Measurements from ENCODE around the gene PTX3.
A peak's percentile ranks its signal among the peaks of the same experiment; 100 is the strongest.

Gene PTX3

DNA sequence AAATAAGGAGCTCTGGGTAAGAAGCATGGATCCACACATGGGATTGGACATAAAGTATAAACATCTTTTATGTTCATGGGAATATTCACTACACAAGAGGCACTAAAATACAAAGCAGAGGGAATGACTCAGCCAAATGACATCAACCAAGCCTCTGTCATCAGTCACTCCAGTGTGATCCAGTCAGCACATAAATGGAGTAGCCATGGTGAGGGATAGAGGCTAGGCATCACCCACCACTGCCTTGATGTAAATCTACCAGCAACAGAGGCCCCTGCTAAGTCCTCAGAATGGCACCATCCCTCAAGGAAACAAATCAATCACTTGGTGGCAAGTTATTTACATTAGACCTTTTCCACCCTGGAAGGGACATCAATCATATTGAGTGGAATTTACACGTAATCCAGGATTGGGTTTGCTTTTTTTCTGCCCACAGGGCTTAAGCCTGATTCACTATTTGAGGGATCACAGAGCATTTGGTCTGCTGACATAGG lies 39.3 kb downstream of the PTX3 start:
- DNase-seq (ENCODE audit: low read depth), result peak; percentile 58

DNA sequence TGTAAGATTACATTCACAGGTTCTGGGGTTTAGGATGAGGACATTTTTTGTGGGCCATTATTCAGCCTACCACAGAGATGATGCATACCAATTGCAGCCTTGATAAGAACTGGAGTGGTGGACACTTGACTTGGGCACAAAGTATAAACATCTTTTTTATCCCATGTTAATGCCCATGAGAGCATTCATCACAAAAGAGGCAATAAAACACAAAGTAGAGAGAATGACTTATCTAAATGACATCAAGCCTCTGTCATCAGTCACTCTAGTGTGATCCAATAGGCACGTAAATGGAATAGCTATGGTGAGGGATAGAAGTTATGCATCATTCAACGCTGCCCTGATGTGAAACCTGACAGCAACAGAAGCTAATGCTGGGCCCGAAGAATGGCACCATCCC lies 40.8 kb downstream of the PTX3 start:
- DNase-seq (ENCODE audit: low read depth), result no peak

DNA sequence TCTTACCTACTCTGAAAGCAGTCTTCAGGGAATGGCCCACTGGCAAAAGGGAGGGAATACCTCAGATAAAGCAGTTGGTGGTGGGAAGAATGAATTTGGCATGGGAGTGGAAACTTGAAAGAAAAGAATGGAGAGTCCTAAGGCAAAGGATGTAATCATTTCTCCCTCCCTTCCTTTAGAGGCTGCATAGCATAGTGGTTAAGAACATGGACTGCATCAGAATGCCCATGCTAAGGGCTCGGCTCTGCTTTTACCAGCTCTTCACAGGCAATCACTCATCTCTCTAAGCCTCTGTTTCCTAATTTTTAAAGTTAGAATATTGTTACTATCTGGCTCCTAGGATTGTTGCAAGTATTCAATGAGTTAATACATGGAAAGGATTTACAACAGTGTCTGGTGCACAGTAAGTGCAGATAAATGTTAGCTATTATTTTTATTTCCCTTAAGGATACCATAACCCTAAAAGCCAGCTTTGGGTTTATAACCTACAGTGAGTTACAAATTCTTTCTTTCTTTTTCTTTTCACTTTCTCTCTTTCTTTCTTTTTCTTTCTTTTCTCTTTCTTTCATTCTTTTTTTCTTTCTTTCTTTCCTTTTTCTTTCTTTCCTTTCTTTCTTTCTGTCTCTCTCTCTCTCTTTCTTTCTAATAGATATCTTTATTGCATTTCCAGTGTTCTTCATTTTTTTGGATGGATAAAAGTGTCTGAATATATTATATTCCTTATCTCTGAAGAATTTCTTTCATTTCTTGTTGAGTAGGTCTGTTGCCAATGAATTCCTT lies 43.0 kb downstream of the PTX3 start:
- DNase-seq (ENCODE audit: low read depth), result no peak

DNA sequence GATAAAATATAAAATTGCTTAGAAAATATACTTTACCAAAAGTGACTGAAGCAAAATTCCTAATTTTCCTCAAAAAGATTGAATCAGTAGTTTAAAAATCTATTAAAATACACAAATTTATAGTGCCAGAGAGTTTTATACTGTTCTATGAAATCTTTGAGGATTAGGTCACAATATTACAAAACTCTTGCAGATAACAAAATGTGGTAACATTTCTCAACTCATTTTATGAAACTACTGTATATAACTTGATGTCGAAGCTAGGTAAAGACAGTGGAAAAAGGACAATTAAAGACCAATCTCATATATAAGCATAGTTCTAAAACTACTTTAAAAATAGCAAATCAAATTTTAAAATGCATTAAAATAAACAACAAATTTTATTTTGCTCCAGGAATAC lies 50.7 kb downstream of the PTX3 start:
- peak; percentile 55 for DNase-seq (ENCODE audit: low read depth)

DNA sequence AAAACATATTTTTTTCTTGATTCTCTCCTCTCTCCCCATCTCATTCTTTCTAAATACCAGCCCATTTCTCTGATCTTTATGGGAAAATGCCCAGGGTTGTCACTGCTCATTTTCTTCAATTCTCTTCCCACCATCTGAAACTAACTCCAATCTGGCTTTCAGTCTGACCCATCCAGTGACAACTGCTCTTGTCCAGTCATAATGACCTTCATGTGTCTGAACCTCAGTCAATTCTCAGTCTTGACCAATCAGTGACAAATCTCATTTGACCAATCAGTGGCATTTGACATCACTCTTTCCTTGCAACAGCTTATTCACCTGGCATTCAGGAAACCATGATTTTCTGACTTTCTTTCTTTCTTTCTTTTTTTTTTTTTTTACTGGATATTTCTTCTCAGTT lies 51.5 kb downstream of the PTX3 start:
- no peak for DNase-seq (ENCODE audit: low read depth)

DNA sequence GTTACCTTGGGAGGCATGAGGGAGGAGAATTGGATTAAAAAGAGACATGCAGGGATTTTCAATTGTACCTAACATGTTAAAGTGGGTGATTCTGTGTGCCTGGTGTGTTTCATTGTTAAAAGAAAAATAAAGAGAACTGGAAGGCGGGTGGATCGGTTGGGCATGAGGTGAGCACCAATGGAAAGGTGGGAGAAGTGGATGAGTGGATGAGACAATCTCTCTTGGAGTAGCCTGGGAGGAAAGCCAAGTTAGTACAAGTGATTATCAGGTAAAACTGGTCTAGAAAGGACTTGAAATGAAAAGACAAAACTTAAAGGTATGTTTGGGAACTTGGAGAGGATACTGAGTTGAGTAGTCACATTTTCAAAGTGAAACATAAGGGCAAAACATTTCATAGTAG lies 54.5 kb downstream of the PTX3 start:
- DNase-seq (ENCODE audit: low read depth), result no peak
